ENCODE data around the gene UPF1. TPM values are rescaled to one million over a fixed set of nuclear protein-coding genes. Genes with fewer than 3 reads are reported as not detected.

UPF1 gene
- total RNA-seq, 1 experiment from 2014 or later: 78.8 TPM

GRCh38 chr19:18788529-18789421 is 43.0 kb upstream of the UPF1 start:
- peaks cover 19% of the 10 kb centered on the region for H3F3A ChIP-seq (ENCODE audit: insufficient read depth, low read depth)
- POLR2A ChIA-PET (ENCODE audit: unreplicated experiment): interaction anchor here (0.6 kb wide), 1 partner anchor 10 kb away, joined by 7 read pairs; no protein-coding TSS in a partner anchor
- H3K4me3 ChIP-seq: no peak overlapping the region
- H3K4me2 ChIP-seq: no peak overlapping the region
- H3K27ac ChIP-seq: no peak overlapping the region
- BruUV-seq (replicated peaks): no TSS peak
- H2AFZ ChIP-seq: no peak overlapping the region
- intact Hi-C loops (cut with micrococcal nuclease; ENCODE audit: unreplicated experiment): no loop called here
- H3K9me3 ChIP-seq (ENCODE audit: insufficient read depth, low read depth): no peaks in the 10 kb centered on the region
- H3K36me3 ChIP-seq (ENCODE audit: low read depth): no peaks in the 10 kb centered on the region
- peaks cover 5% of the 10 kb centered on the region; the same call in 1 of the 2 replicates for H3K27me3 ChIP-seq (ENCODE audit: insufficient read depth, low read depth)
- CTCF ChIA-PET: no interaction called here
- no peaks in the 10 kb centered on the region for H3K79me2 ChIP-seq (ENCODE audit: low read depth)
- H3K9me2 ChIP-seq (ENCODE audit: insufficient read depth): no peaks in the 10 kb centered on the region
- H4K20me1 ChIP-seq (ENCODE audit: insufficient read depth): no peaks in the 10 kb centered on the region
- no peak for DNase-seq
- H3K4me1 ChIP-seq (replicated peaks; ENCODE audit: insufficient read depth): no peaks in the 10 kb centered on the region
- no peak for TF ChIP-seq CTCF (conservative IDR thresholded peaks at IDR 0.05)
- no peak for TF ChIP-seq EZH2 (IDR thresholded peaks at IDR 0.05; ENCODE audit: low read depth)

- Histone ChIP-seq H3K4me1 (replicated peaks; ENCODE audit: insufficient read depth) (no peaks in the 10 kb centered on the region), H3K27me3 (ENCODE audit: insufficient read depth, low read depth) (peaks cover 5% of the 10 kb centered on the region; the same call in 1 of the 2 replicates), H3K4me2 (no peak overlapping the region), H3F3A (ENCODE audit: insufficient read depth, low read depth) (peaks cover 19% of the 10 kb centered on the region), H2AFZ (no peak overlapping the region), H3K4me3 (no peak overlapping the region), H3K36me3 (ENCODE audit: low read depth) (no peaks in the 10 kb centered on the region), H3K27ac (no peak overlapping the region), H3K9me3 (ENCODE audit: insufficient read depth, low read depth) (no peaks in the 10 kb centered on the region), H3K9me2 (ENCODE audit: insufficient read depth) (no peaks in the 10 kb centered on the region), H3K79me2 (ENCODE audit: low read depth) (no peaks in the 10 kb centered on the region), H4K20me1 (ENCODE audit: insufficient read depth) (no peaks in the 10 kb centered on the region)
- TF ChIP-seq CTCF (conservative IDR thresholded peaks at IDR 0.05): no peak
- no peak for TF ChIP-seq EZH2 (IDR thresholded peaks at IDR 0.05; ENCODE audit: low read depth)
- BruUV-seq (replicated peaks): no TSS peak
- ChIA-PET POLR2A (ENCODE audit: unreplicated experiment) (interaction anchor here (0.6 kb wide), 1 partner anchor 11 kb away, joined by 7 read pairs; no protein-coding TSS in a partner anchor), CTCF (no interaction called here)
- DNase-seq: no peak
- intact Hi-C loops (cut with micrococcal nuclease; ENCODE audit: unreplicated experiment): no loop called here
Measured at GRCh38 chr19:18789422-18789869, 42.3 kb upstream of the UPF1 start.

- TF ChIP-seq EZH2 (IDR thresholded peaks at IDR 0.05; ENCODE audit: low read depth) (no peak), CTCF (conservative IDR thresholded peaks at IDR 0.05) (no peak)
- Histone ChIP-seq H3K4me3 (no peak overlapping the region), H3K27ac (no peak overlapping the region), H3K4me2 (no peak overlapping the region), H3K9me3 (ENCODE audit: insufficient read depth, low read depth) (no peaks in the 10 kb centered on the region), H3K36me3 (ENCODE audit: low read depth) (no peaks in the 10 kb centered on the region), H4K20me1 (ENCODE audit: insufficient read depth) (no peaks in the 10 kb centered on the region), H3K79me2 (ENCODE audit: low read depth) (no peaks in the 10 kb centered on the region), H3K9me2 (ENCODE audit: insufficient read depth) (no peaks in the 10 kb centered on the region), H3K4me1 (replicated peaks; ENCODE audit: insufficient read depth) (no peaks in the 10 kb centered on the region), H3F3A (ENCODE audit: insufficient read depth, low read depth) (peaks cover 16% of the 10 kb centered on the region), H2AFZ (no peak overlapping the region), H3K27me3 (ENCODE audit: insufficient read depth, low read depth) (peaks cover 5% of the 10 kb centered on the region; the same call in 1 of the 2 replicates)
- ChIA-PET POLR2A (ENCODE audit: unreplicated experiment) (interaction anchor here (0.6 kb wide), 1 partner anchor 11 kb away, joined by 7 read pairs; no protein-coding TSS in a partner anchor), CTCF (no interaction called here)
- no peak for DNase-seq
- intact Hi-C loops (cut with micrococcal nuclease; ENCODE audit: unreplicated experiment): no loop called here
- BruUV-seq (replicated peaks): no TSS peak
Measured at GRCh38 chr19:18789883-18790565, 41.7 kb upstream of the UPF1 start.
